SW 1271 (cell line): ENCODE measurements around the gene GH2.
A peak's percentile ranks its signal among the peaks of the same experiment; 100 is the strongest.
"Not testable (repeated sequence)": the region's sequence is repeated elsewhere in the genome, so short reads cannot be mapped to it uniquely, and the experiment has no call there.

ENCODE experiments used
- DNase-seq, 2 experiments: peaks; one replicate each; lab custom pipeline; 2025; lab: John Stamatoyannopoulos, UW

GH2 gene

GRCh38 chr17:63874061-63874626 lies 7.6 kb downstream of the GH2 start:
- DNase-seq, result not testable (repeated sequence)

DNA sequence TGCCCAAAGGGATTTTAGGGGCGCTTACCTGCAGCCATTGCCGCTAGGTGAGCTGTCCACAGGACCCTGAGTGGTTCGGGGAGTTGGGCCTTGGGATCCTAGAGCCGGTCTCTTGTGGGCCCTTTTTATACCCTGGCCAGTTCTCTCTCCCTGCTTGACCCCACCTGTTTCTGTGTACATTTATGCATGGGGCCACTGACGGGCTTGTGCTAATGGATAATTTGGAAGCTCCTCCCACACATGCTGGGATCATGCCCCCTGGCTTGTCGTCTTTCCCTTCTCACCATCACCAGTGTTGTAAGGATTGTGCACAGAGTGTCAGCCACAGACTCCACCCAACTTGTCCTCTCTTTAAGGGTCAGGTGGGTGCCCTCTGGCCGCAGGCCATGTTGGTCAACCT lies 8.2 kb downstream of the GH2 start, which contains the start of gene CSH2:
TSS of gene CSH2 (minus strand) at position 101 of the 400 bp plus-strand sequence. CDS start at position 38, 63 bp downstream.
- not testable (repeated sequence) for DNase-seq

GRCh38 chr17:63871646-63872365 lies 9.9 kb downstream of the GH2 start:
- not testable (repeated sequence) for DNase-seq

DNA sequence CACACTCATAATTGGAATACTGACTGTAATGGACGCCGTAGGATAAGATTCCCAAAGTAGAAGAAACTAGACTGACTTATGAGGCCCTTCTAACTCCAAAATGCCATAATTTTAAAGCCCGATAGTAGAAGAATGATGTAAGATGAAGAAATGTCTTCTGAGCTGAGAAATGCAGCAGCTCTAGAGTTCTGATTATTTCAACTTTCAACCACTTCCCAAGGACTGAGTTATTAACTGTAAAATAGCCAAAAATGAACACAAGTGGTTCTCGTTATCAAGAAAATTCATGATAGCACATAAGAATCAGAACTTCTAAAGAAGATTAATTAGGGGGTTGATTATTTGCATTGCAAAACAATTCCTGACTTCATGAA lies 11.5 kb downstream of the GH2 start:
- DNase-seq, result not testable (repeated sequence)

DNA sequence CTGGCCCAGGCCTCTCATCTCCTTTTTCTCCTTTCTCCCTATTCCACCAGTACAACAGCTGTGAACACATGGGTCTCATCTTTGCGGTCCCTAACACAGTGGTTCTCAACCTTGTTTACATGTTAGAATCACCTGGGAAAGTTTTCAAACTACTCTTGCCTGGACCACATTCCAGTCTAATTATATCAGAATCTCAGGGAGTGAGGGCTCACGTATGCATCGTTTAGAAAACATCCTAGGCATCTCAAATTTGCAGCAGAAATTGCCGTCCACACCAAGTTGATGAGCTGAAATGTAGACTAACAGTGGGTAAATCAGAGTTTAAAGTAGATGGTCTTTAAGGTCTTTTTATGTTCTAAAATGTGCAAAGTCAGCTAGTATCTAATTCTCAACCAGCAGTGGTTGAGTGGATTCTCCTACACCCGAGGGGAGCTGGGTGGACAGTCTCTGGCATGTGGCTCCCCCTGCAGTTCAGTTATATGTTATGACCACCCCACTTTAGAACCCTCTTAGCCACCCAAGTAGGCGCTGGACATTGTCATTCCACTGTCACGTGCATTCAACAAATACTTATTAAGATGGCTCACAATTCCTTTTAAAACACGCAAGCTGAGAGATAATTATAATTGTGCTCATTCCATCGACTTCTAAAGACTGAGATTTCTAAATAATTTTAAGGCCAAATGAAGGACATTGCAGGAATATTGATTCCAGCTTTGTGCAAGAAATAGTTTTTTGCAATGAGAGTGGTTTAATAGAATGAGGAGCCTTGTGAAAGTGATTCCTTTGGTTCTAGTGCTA lies 12.1 kb downstream of the GH2 start:
- not testable (repeated sequence) for DNase-seq

DNA sequence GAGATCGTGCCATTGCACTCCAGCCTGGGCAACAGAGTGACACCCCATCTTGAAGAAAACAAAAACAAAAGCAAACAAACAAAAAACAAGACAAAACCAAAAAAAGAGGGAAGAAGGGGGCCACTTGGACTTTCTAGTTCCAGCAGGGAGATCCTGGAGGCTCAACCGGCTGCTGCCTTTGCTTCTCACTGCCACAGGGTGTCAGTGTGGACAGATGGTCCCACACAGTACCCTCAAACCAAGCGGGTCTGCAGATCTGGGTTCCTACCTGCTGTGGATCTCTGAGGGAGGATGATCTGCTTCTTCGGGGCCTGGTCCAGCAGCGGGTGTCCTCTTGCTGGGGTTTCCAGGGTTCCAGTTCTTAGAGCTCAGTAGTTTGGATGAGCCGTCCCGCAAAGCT lies 15.1 kb downstream of the GH2 start:
- DNase-seq, result not testable (repeated sequence)

- no peak for DNase-seq
Observed at GRCh38 chr17:63859257-63859656, 22.5 kb downstream of the GH2 start.

- DNase-seq, result not testable (repeated sequence)
Observed at GRCh38 chr17:63856425-63856824, 25.3 kb downstream of the GH2 start.

GRCh38 chr17:63855185-63855584 lies 26.6 kb downstream of the GH2 start:
- DNase-seq, result no peak

DNA sequence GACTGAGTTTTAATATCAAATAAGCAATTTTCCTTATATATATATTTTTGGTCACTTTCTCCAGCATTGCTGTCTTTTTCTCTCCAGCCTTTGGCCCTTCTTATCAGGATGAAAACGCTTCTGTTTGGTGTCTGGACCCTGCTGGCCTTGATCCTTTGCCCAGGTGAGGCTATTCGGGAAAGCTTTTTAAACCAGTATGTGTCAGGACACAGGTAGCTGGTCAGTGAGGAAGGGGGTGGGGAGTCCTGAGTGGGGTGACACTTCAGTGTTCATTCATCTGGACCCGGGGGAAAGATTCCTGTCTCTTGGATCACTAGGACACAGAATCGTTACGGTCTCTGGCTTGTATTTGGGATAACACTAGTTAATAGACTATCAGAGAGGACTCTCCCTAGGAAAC lies 27.0 kb downstream of the GH2 start:
- no peak for DNase-seq

- no peak for DNase-seq
Observed at GRCh38 chr17:63853260-63853659, 28.5 kb downstream of the GH2 start.

DNA sequence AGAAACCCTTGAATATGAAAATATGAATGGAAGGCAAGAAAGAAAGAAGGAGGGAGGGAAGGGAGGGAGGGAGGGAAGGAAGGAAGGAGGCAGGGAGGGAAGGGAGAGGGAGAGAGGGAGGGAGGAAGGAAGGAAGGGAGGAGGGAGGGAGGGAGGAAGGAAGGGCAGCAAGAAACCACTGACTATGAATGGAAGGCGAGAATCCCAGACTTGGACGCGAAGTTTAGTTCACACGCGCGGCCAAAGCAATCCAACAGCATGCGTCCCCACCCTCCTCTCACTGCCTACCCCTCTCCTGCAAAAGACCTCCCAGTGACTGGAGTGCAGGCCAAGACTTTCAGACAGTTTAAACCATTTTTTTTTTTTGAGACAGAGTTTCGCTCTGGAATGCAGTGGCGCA lies 31.3 kb downstream of the GH2 start:
- no peak for DNase-seq

- peak; percentile 67 to 92 for DNase-seq
Observed at GRCh38 chr17:63848834-63849689, 32.7 kb downstream of the GH2 start.

GRCh38 chr17:63847525-63848249 lies 34.1 kb downstream of the GH2 start:
- no peak for DNase-seq

- no peak for DNase-seq
Observed at GRCh38 chr17:63845509-63845908, 36.2 kb downstream of the GH2 start.

GRCh38 chr17:63843910-63844677 lies 37.6 kb downstream of the GH2 start:
- no peak for DNase-seq

DNA sequence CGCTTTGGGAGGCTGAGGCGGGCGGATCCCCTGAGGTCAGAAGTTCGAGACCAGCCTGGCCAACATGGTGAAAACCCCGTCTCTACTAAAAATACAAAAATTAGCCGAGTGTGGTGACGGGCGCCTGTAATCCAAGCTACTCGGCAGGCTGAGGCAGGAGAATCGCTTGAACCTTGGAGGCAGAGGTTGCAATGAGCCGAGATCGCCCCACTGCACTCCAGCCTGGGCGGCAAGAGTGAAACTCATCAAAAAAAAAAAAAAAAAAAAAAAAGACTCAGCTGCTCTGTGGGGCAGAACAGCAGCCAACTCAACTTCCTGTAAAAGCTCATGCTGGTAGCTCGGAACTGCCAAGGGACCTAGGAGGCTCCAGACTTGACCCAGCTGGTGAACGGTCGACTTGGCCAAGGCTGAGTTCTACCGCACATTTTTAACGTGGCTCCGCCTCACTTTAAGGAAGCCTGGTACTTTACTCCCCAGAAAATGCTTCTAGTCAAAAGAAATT lies 38.3 kb downstream of the GH2 start:
- not testable (repeated sequence) for DNase-seq

- peak; percentile 95 to 99 for DNase-seq
Observed at GRCh38 chr17:63842540-63843386, 39.0 kb downstream of the GH2 start, which contains the start of gene SMARCD2. SMARCD2 (minus strand) TSS chr17:63842685; CDS start chr17:63842674, 11 bp downstream.

DNA sequence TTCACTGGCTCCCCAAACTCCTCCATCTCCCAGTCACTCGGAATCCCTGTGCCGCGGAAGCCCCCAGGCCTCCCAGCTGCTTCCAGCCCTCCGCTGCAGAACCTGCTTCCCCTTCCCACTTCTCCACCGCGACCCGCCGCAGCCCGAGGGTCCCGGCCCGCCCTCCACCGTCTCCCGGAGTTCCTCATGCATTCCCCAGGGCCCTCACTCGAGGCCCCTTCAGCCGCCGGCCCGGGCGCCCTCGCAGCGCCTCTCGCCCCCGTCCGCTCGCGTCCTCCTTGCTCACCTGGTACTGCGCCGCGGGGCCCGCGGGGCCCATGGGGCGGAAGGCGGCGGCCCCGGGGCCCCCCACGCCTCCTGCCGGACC lies 39.6 kb downstream of the GH2 start:
- DNase-seq, result peak in 1 of 2 experiments; percentile 49
